HL-60 (cell line): Measurements from ENCODE around the gene ESYT2.

Experiments
- DNase-seq, 2 experiments: peaks; one replicate each; pipeline ENCODE4 v3.0.0-alpha.2; 2010 to 2020; ENCODE audit warnings: low read depth in 1 of 2, low spot score in 1 of 2
- H3K27ac ChIP-seq: fragments of 250-450 bp; sonication (Bioruptor Pico); replicated peaks from 2 replicates; pipeline ENCODE4 v1.5.1; 2020; ENCODE audit warnings: mild to moderate bottlenecking, moderate library complexity
- H3K27me3 ChIP-seq: fragments of 250-450 bp; sonication (Bioruptor Pico); 2 replicates; pipeline ENCODE4 v1.5.1; 2021; ENCODE audit warnings: mild to moderate bottlenecking, moderate library complexity; ENCODE audit not compliant: insufficient read depth, poor library complexity, severe bottlenecking
- H3K4me3 ChIP-seq: replicated peaks from 2 replicates; pipeline ENCODE4 v1.5.1; 2011; ENCODE audit warnings: mild to moderate bottlenecking, control low read depth, low read length; ENCODE audit not compliant: insufficient read depth
- CTCF ChIP-seq: IDR thresholded peaks from one replicate; pipeline ENCODE4 v1.5.1; 2011; ENCODE audit warnings: low read length, control low read depth, inconsistent platforms; ENCODE audit not compliant: insufficient read depth
- GABPA ChIP-seq: IDR thresholded peaks from 2 replicates; pipeline ENCODE4 v1.6.1; 2012; ENCODE audit warnings: low read depth
- POLR2AphosphoS5 ChIP-seq: IDR thresholded peaks from 2 replicates; pipeline ENCODE4 v1.6.1; 2012; ENCODE audit warnings: low read depth
- REST ChIP-seq: IDR thresholded peaks from 2 replicates; pipeline ENCODE4 v1.6.1; 2012; ENCODE audit warnings: low read depth; ENCODE audit not compliant: insufficient replicate concordance
- SPI1 ChIP-seq: IDR thresholded peaks from 2 replicates; pipeline ENCODE4 v1.6.1; 2012; ENCODE audit warnings: low read depth, mild to moderate bottlenecking, borderline replicate concordance

ESYT2 gene

GRCh38 chr7:158740657-158741293, 88.5 kb downstream of the ESYT2 start:
- DNase-seq = no peak
- Histone ChIP-seq H3K27ac (peak overlapping the region; percentile 23), H3K27me3 (no peaks in the 10 kb centered on the region), H3K4me3 (no peak overlapping the region)
- TF ChIP-seq REST = no peak
- TF ChIP-seq SPI1 = no peak
- no peak for TF ChIP-seq CTCF
- no peak for TF ChIP-seq GABPA
- no peak for TF ChIP-seq POLR2AphosphoS5

- peak overlapping the region; percentile 23 for H3K27ac ChIP-seq
- H3K4me3 ChIP-seq = no peak overlapping the region
- no peaks in the 10 kb centered on the region for H3K27me3 ChIP-seq
- no peak for TF ChIP-seq SPI1
- TF ChIP-seq GABPA = no peak
- no peak for TF ChIP-seq REST
- peak; percentile 84 for TF ChIP-seq POLR2AphosphoS5
- TF ChIP-seq CTCF = no peak
- peak; percentile 89 to 94 for DNase-seq
Observed at GRCh38 chr7:158740013-158740656, 89.2 kb downstream of the ESYT2 start.

GRCh38 chr7:158738841-158739240, 90.5 kb downstream of the ESYT2 start:
- TF ChIP-seq CTCF (no peak), REST (no peak), SPI1 (no peak), POLR2AphosphoS5 (no peak), GABPA (no peak)
- no peak overlapping the region for H3K4me3 ChIP-seq
- H3K27ac ChIP-seq = no peak overlapping the region
- DNase-seq = no peak
- no peaks in the 10 kb centered on the region for H3K27me3 ChIP-seq
